CD8-positive, alpha-beta memory T cell (primary cell): ENCODE data around the gene RSPO4. TPM values are rescaled to one million over a fixed set of nuclear protein-coding genes. Genes with fewer than 3 reads are reported as not detected.
"Not testable (repeated sequence)": the region's sequence is repeated elsewhere in the genome, so short reads cannot be mapped to it uniquely, and the experiment has no call there.

Experiments used
- CTCF ChIA-PET: fragments of 350-600 bp; sonication (Branson Sonifier 250); formaldehyde crosslinking; loops from one replicate; lab custom pipeline; 2021; ENCODE audit warnings: antibody characterized with exemption; lab: Charles Lee
- POLR2A ChIA-PET: fragments of 350-600 bp; sonication (Branson Sonifier 250); formaldehyde crosslinking; loops from one replicate; lab custom pipeline; 2021; ENCODE audit warnings: antibody characterized with exemption; lab: Charles Lee
- DNase-seq, 5 donors: peaks; one replicate each; pipeline versions ENCODE4 v3.0.0 to v3.0.0-alpha.2; 2020 to 2022; ENCODE audit warnings: mixed read lengths in 1 of 5
- H3K27ac ChIP-seq: one replicate; pipeline ENCODE4 v1.7.0; 2013; ENCODE audit warnings: low read depth, mild to moderate bottlenecking, low read length, moderate library complexity
- H3K27me3 ChIP-seq: 2 replicates; pipeline ENCODE4 v1.7.0; 2013; ENCODE audit warnings: low read length, mild to moderate bottlenecking; ENCODE audit not compliant: insufficient read depth, poor library complexity, severe bottlenecking
- H3K36me3 ChIP-seq: 2 replicates; pipeline ENCODE4 v1.7.0; 2013; ENCODE audit warnings: mild to moderate bottlenecking, low read length, moderate library complexity; ENCODE audit not compliant: insufficient read depth
- H3K4me1 ChIP-seq: 2 replicates; pipeline ENCODE4 v1.7.0; 2013; ENCODE audit warnings: mild to moderate bottlenecking, low read length, moderate library complexity; ENCODE audit not compliant: insufficient read depth
- H3K4me3 ChIP-seq: 2 replicates; pipeline ENCODE4 v1.7.0; 2013; ENCODE audit warnings: mild to moderate bottlenecking, low read length
- H3K9me3 ChIP-seq: 2 replicates; pipeline ENCODE4 v1.7.0; 2013; ENCODE audit warnings: mild to moderate bottlenecking, low read length
- H3K27ac Mint-ChIP-seq, 8 donors: one replicate each; pipeline ENCODE4 v1.8.0; 2020 to 2021; ENCODE audit warnings: mixed read lengths in 8 of 8, mild to moderate bottlenecking in 6 of 8, inconsistent platforms in 3 of 8, moderate library complexity in 3 of 8
- H3K27me3 Mint-ChIP-seq, 2 donors: one replicate each; pipeline ENCODE4 v1.8.0; 2020 to 2021; ENCODE audit warnings: mixed read lengths in 2 of 2, mild to moderate bottlenecking in 1 of 2, moderate library complexity in 1 of 2
- H3K36me3 Mint-ChIP-seq, 3 donors: one replicate each; pipeline ENCODE4 v1.8.0; 2020 to 2021; ENCODE audit warnings: mixed read lengths in 3 of 3, inconsistent platforms in 1 of 3, mild to moderate bottlenecking in 1 of 3
- H3K4me1 Mint-ChIP-seq, 3 donors: one replicate each; pipeline ENCODE4 v1.8.0; 2020 to 2021; ENCODE audit warnings: mixed read lengths in 3 of 3, inconsistent platforms in 1 of 3, mild to moderate bottlenecking in 1 of 3
- H3K4me3 Mint-ChIP-seq, 7 donors: one replicate each; pipeline ENCODE4 v1.8.0; 2020 to 2021; ENCODE audit warnings: mixed read lengths in 7 of 7, mild to moderate bottlenecking in 6 of 7, moderate library complexity in 4 of 7, inconsistent platforms in 2 of 7
- H3K9me3 Mint-ChIP-seq, 5 donors: one replicate each; pipeline ENCODE4 v1.8.0; 2020 to 2022; ENCODE audit warnings: mixed read lengths in 5 of 5, mild to moderate bottlenecking in 3 of 5, moderate library complexity in 2 of 5, inconsistent platforms in 1 of 5
- polyA plus RNA-seq: library from polyadenylated mRNA; unstranded; fragments of 300-500 nt; fragmentation: Illumina TruSeq; gene quantifications from one replicate; pipeline ENCODE4 v1.2.3, GENCODE V29; 2021
- total RNA-seq, 2 experiments: library from RNA; stranded (reverse); gene quantifications; one replicate each; pipeline ENCODE4 v1.2.3, GENCODE V29; 2021

Gene RSPO4
- total and polyA plus RNA-seq, 3 experiments from 2014 or later = not detected

DNA sequence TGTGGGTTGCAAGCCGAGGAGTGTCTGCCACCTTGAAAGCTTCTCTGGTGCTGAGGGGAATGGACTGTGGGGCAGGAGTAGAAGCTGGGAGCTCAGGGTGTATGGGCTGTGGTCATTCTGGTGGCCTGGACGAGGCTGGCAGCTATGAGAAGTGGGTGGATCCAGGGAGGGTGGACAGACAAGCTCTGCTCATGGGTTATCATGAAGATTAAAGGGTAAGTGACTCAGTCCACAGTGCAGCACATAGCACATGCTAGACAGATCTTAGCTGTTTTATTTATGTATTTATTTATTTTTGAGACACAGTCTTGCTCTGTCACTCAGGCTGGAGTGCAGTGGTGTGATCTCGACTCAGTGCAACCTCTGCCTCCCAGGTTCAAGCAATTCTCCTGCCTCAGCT, 13.8 kb downstream of the RSPO4 start:
- Histone ChIP-seq H3K9me3 (no peaks in the 10 kb centered on the region), H3K27me3 (no peaks in the 10 kb centered on the region), H3K4me1 (no peaks in the 10 kb centered on the region), H3K4me3 (no peak overlapping the region), H3K27ac (no peak overlapping the region), H3K36me3 (no peaks in the 10 kb centered on the region)
- peaks cover 21 to 55% of the 10 kb centered on the region in 2 donors for H3K27me3 Mint-ChIP-seq
- no peak for DNase-seq
- H3K9me3 Mint-ChIP-seq = no peaks in the 10 kb centered on the region
- ChIA-PET CTCF (no interaction called here), POLR2A (no interaction called here)
- H3K27ac Mint-ChIP-seq = peak overlapping the region in 2 of 8 donors; percentile 15 to 41
- no peak overlapping the region for H3K4me3 Mint-ChIP-seq
- no peaks in the 10 kb centered on the region for H3K4me1 Mint-ChIP-seq
- no peaks in the 10 kb centered on the region for H3K36me3 Mint-ChIP-seq

DNA sequence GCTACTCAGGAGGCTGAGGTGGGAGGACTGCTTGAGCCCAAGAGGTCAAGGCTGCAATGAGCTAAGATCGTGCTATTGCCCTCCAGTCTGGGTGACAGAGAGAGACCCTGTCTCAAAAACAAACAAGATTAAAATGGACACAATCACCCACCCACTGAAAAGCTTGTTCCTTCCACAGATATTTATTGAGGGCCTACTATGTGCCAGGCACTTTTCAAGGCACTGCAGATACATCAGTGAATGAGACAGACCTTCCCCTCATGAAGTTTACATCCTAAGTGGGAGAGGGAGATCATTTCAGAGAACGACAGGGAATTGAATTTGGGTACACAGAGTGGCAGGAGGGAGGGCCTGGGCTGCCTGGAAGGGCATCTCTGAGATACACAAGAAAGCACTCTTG, 14.4 kb downstream of the RSPO4 start:
- Mint-ChIP-seq H3K27me3 (peaks cover 21 to 56% of the 10 kb centered on the region in 2 donors), H3K9me3 (no peaks in the 10 kb centered on the region), H3K4me1 (no peaks in the 10 kb centered on the region), H3K4me3 (no peak overlapping the region), H3K27ac (peak overlapping the region in 1 of 8 donors; percentile 41), H3K36me3 (no peaks in the 10 kb centered on the region)
- Histone ChIP-seq H3K9me3 (no peaks in the 10 kb centered on the region), H3K27ac (no peak overlapping the region), H3K4me3 (no peak overlapping the region), H3K36me3 (no peaks in the 10 kb centered on the region), H3K4me1 (no peaks in the 10 kb centered on the region), H3K27me3 (peaks cover 2% of the 10 kb centered on the region)
- CTCF ChIA-PET = no interaction called here
- POLR2A ChIA-PET = no interaction called here
- DNase-seq = no peak

DNA sequence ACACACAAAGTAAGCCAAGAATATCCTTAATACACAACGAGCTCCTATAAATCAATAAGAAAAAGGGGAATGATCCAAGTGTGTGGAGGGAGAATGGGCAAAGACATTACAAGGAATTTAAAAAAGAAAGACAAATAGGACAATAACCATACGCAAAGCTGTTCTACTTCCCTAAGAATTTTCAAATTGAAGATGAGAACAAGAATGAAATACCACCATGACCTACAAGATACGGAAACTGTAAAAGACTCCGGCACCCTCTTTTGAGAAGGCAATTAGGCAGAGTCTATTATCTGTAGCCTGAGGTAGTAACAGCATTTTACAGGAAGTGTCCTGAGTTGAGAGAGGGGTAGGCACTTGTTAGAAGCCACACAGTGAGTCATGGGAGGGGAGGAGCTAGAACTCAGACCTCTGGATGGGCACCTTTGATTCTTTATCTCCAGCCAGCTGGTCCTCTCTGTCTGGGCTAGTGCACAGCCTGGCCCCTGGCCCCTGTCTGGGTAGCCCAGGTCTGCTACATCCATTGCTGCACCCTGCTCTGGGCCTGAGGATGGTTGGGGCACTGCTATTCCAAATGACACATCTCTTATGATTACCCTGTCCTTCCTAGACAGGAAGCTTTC, 15.3 kb downstream of the RSPO4 start:
- CTCF ChIA-PET = no interaction called here
- no peak overlapping the region for H3K27ac ChIP-seq
- no peak overlapping the region for H3K4me3 ChIP-seq
- POLR2A ChIA-PET = no interaction called here
- Mint-ChIP-seq H3K27me3 (peaks cover 22 to 52% of the 10 kb centered on the region in 2 donors), H3K4me1 (no peaks in the 10 kb centered on the region), H3K9me3 (no peaks in the 10 kb centered on the region), H3K4me3 (no peak overlapping the region), H3K36me3 (no peaks in the 10 kb centered on the region), H3K27ac (no peak overlapping the region)
- no peak for DNase-seq
- no peaks in the 10 kb centered on the region for H3K9me3 ChIP-seq
- H3K4me1 ChIP-seq = no peaks in the 10 kb centered on the region
- peaks cover 7% of the 10 kb centered on the region for H3K27me3 ChIP-seq
- no peaks in the 10 kb centered on the region for H3K36me3 ChIP-seq

DNA sequence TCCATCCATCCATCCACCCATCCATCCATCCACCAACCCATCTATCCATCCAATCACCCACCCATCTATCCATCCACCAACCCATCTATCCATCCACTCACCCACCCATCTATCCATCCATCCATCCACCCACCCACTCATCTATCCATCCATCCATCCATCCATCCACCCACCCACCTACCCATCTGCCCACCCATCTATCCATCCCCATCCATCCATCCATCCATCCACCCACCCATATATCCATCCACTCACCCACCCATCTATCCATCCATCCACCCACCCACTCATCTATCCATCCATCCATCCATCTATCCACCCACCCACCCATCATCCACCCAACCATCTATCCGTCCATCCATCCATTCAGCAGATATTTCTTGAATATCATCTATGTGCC, 17.1 kb downstream of the RSPO4 start:
- POLR2A ChIA-PET, H3K4me3 ChIP-seq, H3K27ac ChIP-seq, H3K4me3 Mint-ChIP-seq, CTCF ChIA-PET, H3K4me1 Mint-ChIP-seq, H3K9me3 Mint-ChIP-seq, H3K36me3 ChIP-seq, H3K4me1 ChIP-seq, H3K27me3 ChIP-seq, H3K27ac Mint-ChIP-seq, DNase-seq, H3K9me3 ChIP-seq, H3K36me3 Mint-ChIP-seq: not testable (repeated sequence)
- peaks cover 18 to 51% of the 10 kb centered on the region in 2 donors for H3K27me3 Mint-ChIP-seq

DNA sequence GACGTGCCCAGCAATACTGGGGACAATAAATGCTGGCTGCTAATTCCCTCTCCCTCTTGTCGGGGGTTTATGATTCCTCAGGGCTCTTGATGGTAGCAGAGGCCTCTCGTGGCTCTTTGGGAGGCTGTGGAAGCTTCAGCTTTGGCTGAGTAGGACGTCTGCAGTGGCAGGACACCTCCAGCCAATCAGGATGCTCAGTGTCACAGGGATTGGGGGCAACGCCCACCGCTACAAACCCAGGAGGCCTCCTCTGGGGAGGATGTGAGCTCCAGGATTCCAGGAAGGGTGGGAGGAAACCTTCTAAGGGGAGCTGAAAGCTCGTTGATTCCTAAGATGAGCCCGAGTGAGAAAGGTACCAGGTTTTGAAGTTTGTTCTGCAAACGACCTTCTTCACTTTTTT, 19.4 kb downstream of the RSPO4 start:
- Mint-ChIP-seq H3K27ac (no peak overlapping the region), H3K27me3 (peaks cover 18 to 42% of the 10 kb centered on the region in 2 donors), H3K4me1 (no peaks in the 10 kb centered on the region), H3K36me3 (no peaks in the 10 kb centered on the region), H3K4me3 (no peak overlapping the region), H3K9me3 (no peaks in the 10 kb centered on the region)
- ChIA-PET CTCF (no interaction called here), POLR2A (no interaction called here)
- Histone ChIP-seq H3K27me3 (peaks cover 7% of the 10 kb centered on the region), H3K27ac (no peak overlapping the region), H3K36me3 (no peaks in the 10 kb centered on the region), H3K4me3 (no peak overlapping the region), H3K9me3 (no peaks in the 10 kb centered on the region), H3K4me1 (no peaks in the 10 kb centered on the region)
- no peak for DNase-seq

DNA sequence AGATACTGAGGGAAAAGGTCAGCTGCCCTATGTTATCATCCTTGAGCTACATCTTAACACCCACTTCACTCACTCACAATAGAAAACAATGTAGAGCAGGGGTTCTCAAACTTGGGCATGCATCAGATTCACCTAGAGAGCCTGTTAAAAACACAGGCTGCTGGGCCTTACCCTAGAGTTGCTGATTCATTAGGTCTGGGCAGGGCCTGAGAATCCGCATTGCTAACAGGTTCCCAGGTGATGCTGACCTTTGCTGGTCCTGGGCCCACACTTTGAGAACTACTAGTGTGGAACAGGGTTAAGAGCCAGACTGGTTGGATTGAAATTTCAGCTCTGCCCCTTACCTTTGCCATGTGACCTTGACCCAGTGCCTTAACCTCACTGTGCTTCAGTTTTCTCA, 25.1 kb downstream of the RSPO4 start:
- no peak for DNase-seq
- no peaks in the 10 kb centered on the region for H3K9me3 Mint-ChIP-seq
- no peak overlapping the region for H3K4me3 Mint-ChIP-seq
- H3K36me3 ChIP-seq = no peaks in the 10 kb centered on the region
- H3K4me3 ChIP-seq = no peak overlapping the region
- no peaks in the 10 kb centered on the region for H3K9me3 ChIP-seq
- H3K4me1 ChIP-seq = no peaks in the 10 kb centered on the region
- H3K36me3 Mint-ChIP-seq = no peaks in the 10 kb centered on the region
- H3K27ac Mint-ChIP-seq = no peak overlapping the region
- H3K27me3 ChIP-seq = no peaks in the 10 kb centered on the region
- peaks cover 2 to 4% (median 3%) of the 10 kb centered on the region in 3 donors for H3K4me1 Mint-ChIP-seq
- no peak overlapping the region for H3K27ac ChIP-seq
- H3K27me3 Mint-ChIP-seq = peaks cover 11 to 24% of the 10 kb centered on the region in 2 donors
- POLR2A ChIA-PET = no interaction called here
- CTCF ChIA-PET = no interaction called here

DNA sequence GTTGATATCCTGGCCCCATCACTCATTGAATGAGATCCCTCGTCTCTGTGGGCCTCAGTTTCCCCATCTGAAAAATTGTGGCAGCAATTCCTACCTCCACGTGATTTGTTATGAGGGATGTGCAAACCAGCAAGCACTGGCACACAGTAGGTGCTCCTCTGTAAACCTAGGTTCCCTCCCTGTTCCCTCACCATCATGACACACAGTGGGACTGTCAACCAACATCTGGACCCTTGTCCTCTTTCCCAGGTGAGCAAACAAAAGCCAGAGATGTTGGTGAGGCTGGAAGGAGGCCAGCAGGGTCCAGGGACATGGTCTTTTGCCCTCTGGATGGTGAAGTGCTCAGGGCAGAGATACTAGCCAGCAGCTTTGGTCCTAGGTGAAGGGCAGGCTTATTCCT, 26.1 kb downstream of the RSPO4 start:
- Histone ChIP-seq H3K9me3 (no peaks in the 10 kb centered on the region), H3K36me3 (no peaks in the 10 kb centered on the region), H3K4me3 (no peak overlapping the region), H3K27me3 (no peaks in the 10 kb centered on the region), H3K4me1 (no peaks in the 10 kb centered on the region), H3K27ac (no peak overlapping the region)
- Mint-ChIP-seq H3K36me3 (no peaks in the 10 kb centered on the region), H3K27ac (no peak overlapping the region), H3K4me1 (peaks cover 2 to 4% (median 3%) of the 10 kb centered on the region in 3 donors), H3K4me3 (peak overlapping the region in 1 of 7 donors; percentile 44), H3K9me3 (no peaks in the 10 kb centered on the region), H3K27me3 (peaks cover 9 to 20% of the 10 kb centered on the region in 2 donors)
- ChIA-PET POLR2A (no interaction called here), CTCF (interaction anchor here (0.7 to 1.3 kb wide), 3 partner anchors 10 to 309 kb away, joined by 3 read pairs; no protein-coding TSS in a partner anchor)
- no peak for DNase-seq

DNA sequence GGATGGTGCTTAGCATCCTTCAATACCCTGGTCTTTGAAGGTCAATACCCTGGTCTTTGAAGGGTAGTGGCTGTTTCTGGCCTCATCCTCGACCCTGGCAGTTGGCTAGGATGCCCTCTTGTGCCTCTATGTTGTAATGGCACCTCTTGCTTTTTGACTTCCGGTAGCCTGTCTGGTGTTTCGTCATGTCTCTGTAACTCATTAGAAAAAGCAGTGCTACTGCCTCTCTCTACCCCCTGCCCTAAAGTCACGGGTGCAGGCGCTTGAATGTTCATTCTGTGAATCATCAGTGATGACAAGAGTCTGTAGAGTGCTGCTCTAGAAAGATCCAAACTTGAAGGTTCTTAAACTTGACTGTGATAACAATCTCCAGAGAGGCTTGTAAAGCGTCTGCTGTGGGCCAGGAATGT, 28.3 kb downstream of the RSPO4 start:
- H3K27ac ChIP-seq = no peak overlapping the region
- H3K4me1 ChIP-seq = no peaks in the 10 kb centered on the region
- H3K36me3 ChIP-seq = no peaks in the 10 kb centered on the region
- H3K4me3 ChIP-seq = no peak overlapping the region
- ChIA-PET CTCF (interaction anchor here (0.7 to 1.1 kb wide), 2 partner anchors 156 to 157 kb away, joined by 3 to 4 read pairs; no protein-coding TSS in a partner anchor), POLR2A (no interaction called here)
- H3K4me1 Mint-ChIP-seq = peaks cover 2 to 4% (median 3%) of the 10 kb centered on the region in 3 donors
- no peak overlapping the region for H3K27ac Mint-ChIP-seq
- peak in 1 of 5 donors; percentile 14 for DNase-seq
- H3K4me3 Mint-ChIP-seq = peak overlapping the region in 1 of 7 donors; percentile 10
- H3K36me3 Mint-ChIP-seq = no peaks in the 10 kb centered on the region
- H3K27me3 Mint-ChIP-seq = peaks cover 5 to 12% of the 10 kb centered on the region in 2 donors
- H3K27me3 ChIP-seq = no peaks in the 10 kb centered on the region
- no peaks in the 10 kb centered on the region for H3K9me3 ChIP-seq
- H3K9me3 Mint-ChIP-seq = no peaks in the 10 kb centered on the region
